NCI-H187 (cell line): Measurements from ENCODE around the gene SEC11A.
A peak's percentile ranks its signal among the peaks of the same experiment; 100 is the strongest.

Experiments
- DNase-seq, 2 experiments: peaks; one replicate each; lab custom pipeline; 2025; lab: John Stamatoyannopoulos, UW

The SEC11A gene

GRCh38 chr15:84681831-84682230, 34.1 kb downstream of the SEC11A start:
- DNase-seq = no peak

GRCh38 chr15:84671211-84671610, 44.7 kb downstream of the SEC11A start:
- DNase-seq = no peak

GRCh38 chr15:84669726-84670125, 46.2 kb downstream of the SEC11A start:
- DNase-seq = no peak

- DNase-seq = no peak
Measured at GRCh38 chr15:84668221-84668982, 47.5 kb downstream of the SEC11A start.

- no peak for DNase-seq
Measured at GRCh38 chr15:84666373-84666772, 49.6 kb downstream of the SEC11A start.

- DNase-seq = no peak
Measured at GRCh38 chr15:84661001-84661400, 54.9 kb downstream of the SEC11A start.

- DNase-seq = no peak
Measured at GRCh38 chr15:84659904-84660781, 55.8 kb downstream of the SEC11A start.

GRCh38 chr15:84658788-84659411, 57.0 kb downstream of the SEC11A start:
- DNase-seq = no peak

GRCh38 chr15:84658080-84658787, 57.7 kb downstream of the SEC11A start, which contains the start of gene NMB:
Gene NMB, minus strand, starts transcription at chr15:84658199. Its CDS starts 47 bp downstream, at chr15:84658152.
- DNase-seq = peak; percentile 23 to 57

- no peak for DNase-seq
Measured at GRCh38 chr15:84657748-84658079, 58.2 kb downstream of the SEC11A start.

GRCh38 chr15:84656972-84657371, 59.0 kb downstream of the SEC11A start:
- DNase-seq = no peak

- peak in 1 of 2 experiments; percentile 31 for DNase-seq
Measured at GRCh38 chr15:84654689-84655453, 61.1 kb downstream of the SEC11A start.

- DNase-seq = peak; percentile 21 to 58
Measured at GRCh38 chr15:84653910-84654688, 61.8 kb downstream of the SEC11A start, which contains the start of gene WDR73. Gene WDR73, minus strand, starts transcription at chr15:84654283. Its CDS starts 9 bp downstream, at chr15:84654274.

- DNase-seq = no peak
Measured at GRCh38 chr15:84653584-84653909, 62.4 kb downstream of the SEC11A start.

- DNase-seq = no peak
Measured at GRCh38 chr15:84649706-84650105, 66.2 kb downstream of the SEC11A start.

- no peak for DNase-seq
Measured at GRCh38 chr15:84648539-84648938, 67.4 kb downstream of the SEC11A start.

GRCh38 chr15:84647726-84648125, 68.2 kb downstream of the SEC11A start:
- no peak for DNase-seq

GRCh38 chr15:84645997-84646396, 69.9 kb downstream of the SEC11A start:
- DNase-seq = no peak

GRCh38 chr15:84645496-84645895, 70.4 kb downstream of the SEC11A start:
- DNase-seq = no peak

- no peak for DNase-seq
Measured at GRCh38 chr15:84643838-84644237, 72.1 kb downstream of the SEC11A start.
